H9 (cell line): ENCODE data around the gene DESI2. TPM values are rescaled to one million over a fixed set of nuclear protein-coding genes. Genes with fewer than 3 reads are reported as not detected.

Experiments
- DNase-seq: peaks from one replicate; pipeline ENCODE4 v3.0.0-alpha.2; 2017
- H2AFZ ChIP-seq: one replicate; pipeline ENCODE4 v1.6.1; 2013; ENCODE audit warnings: mild to moderate bottlenecking, low read length, control low read depth, moderate library complexity
- H2AK5ac ChIP-seq: 2 replicates; pipeline ENCODE4 v1.6.1; 2013; ENCODE audit warnings: low read length, control low read depth, mixed read lengths; ENCODE audit not compliant: insufficient read length
- H2BK120ac ChIP-seq: one replicate; pipeline ENCODE4 v1.6.1; 2013; ENCODE audit warnings: low read depth, mild to moderate bottlenecking, low read length, control low read depth, inconsistent platforms; ENCODE audit not compliant: poor library complexity, severe bottlenecking
- H2BK12ac ChIP-seq: 2 replicates; pipeline ENCODE4 v1.6.1; 2013; ENCODE audit warnings: low read length, control low read depth, mixed read lengths, low read depth; ENCODE audit not compliant: insufficient read length
- H2BK15ac ChIP-seq: 2 replicates; pipeline ENCODE4 v1.6.1; 2013; ENCODE audit warnings: low read depth, low read length, control low read depth
- H2BK20ac ChIP-seq: one replicate; pipeline ENCODE4 v1.6.1; 2013; ENCODE audit warnings: low read depth, mild to moderate bottlenecking, low read length, control low read depth, inconsistent platforms; ENCODE audit not compliant: poor library complexity, severe bottlenecking
- H2BK5ac ChIP-seq: 2 replicates; pipeline ENCODE4 v1.6.1; 2013; ENCODE audit warnings: low read length, control low read depth, mixed read lengths; ENCODE audit not compliant: insufficient read length
- H3K14ac ChIP-seq: 2 replicates; pipeline ENCODE4 v1.6.1; 2013; ENCODE audit warnings: low read length, control low read depth; ENCODE audit not compliant: insufficient read depth
- H3K18ac ChIP-seq: 2 replicates; pipeline ENCODE4 v1.6.1; 2013; ENCODE audit warnings: low read depth, mild to moderate bottlenecking, mixed read lengths, low read length, control low read depth; ENCODE audit not compliant: insufficient read length
- H3K23ac ChIP-seq: 2 replicates; pipeline ENCODE4 v1.6.1; 2013; ENCODE audit warnings: low read length, control low read depth, mixed read lengths, low read depth; ENCODE audit not compliant: insufficient read length
- H3K23me2 ChIP-seq: 2 replicates; pipeline ENCODE4 v1.6.1; 2013; ENCODE audit warnings: low read depth, mild to moderate bottlenecking, mixed read lengths, low read length, control low read depth; ENCODE audit not compliant: insufficient read length, poor library complexity, severe bottlenecking
- H3K27ac ChIP-seq: 2 replicates; pipeline ENCODE4 v1.5.1; 2013; ENCODE audit warnings: low read length, control low read depth, mixed read lengths, low read depth; ENCODE audit not compliant: insufficient read length
- H3K27me3 ChIP-seq: 2 replicates; pipeline ENCODE4 v1.6.1; 2013; ENCODE audit warnings: low read length, control low read depth, inconsistent platforms; ENCODE audit not compliant: insufficient read depth
- H3K4ac ChIP-seq: 2 replicates; pipeline ENCODE4 v1.6.1; 2013; ENCODE audit warnings: low read depth, mild to moderate bottlenecking, control low read depth, inconsistent platforms, low read length, moderate library complexity
- H3K4me1 ChIP-seq: 2 replicates; pipeline ENCODE4 v1.6.1; 2013; ENCODE audit warnings: low read length, control low read depth, inconsistent platforms; ENCODE audit not compliant: insufficient read depth
- H3K4me2 ChIP-seq: 2 replicates; pipeline ENCODE4 v1.6.1; 2013; ENCODE audit warnings: low read length, control low read depth, mixed read lengths; ENCODE audit not compliant: insufficient read length, insufficient read depth
- H3K56ac ChIP-seq: 2 replicates; pipeline ENCODE4 v1.6.1; 2013; ENCODE audit warnings: low read depth, mild to moderate bottlenecking, mixed read lengths, low read length, control low read depth; ENCODE audit not compliant: insufficient read length
- H3K79me1 ChIP-seq: 2 replicates; pipeline ENCODE4 v1.6.1; 2013; ENCODE audit warnings: low read depth, mild to moderate bottlenecking, moderate library complexity, low read length, control low read depth, inconsistent platforms; ENCODE audit not compliant: insufficient read depth, poor library complexity, severe bottlenecking
- H3K79me2 ChIP-seq: 2 replicates; pipeline ENCODE4 v1.6.1; 2013; ENCODE audit warnings: low read length, control low read depth, inconsistent platforms; ENCODE audit not compliant: insufficient read depth
- H3K9ac ChIP-seq: 2 replicates; pipeline ENCODE4 v1.6.1; 2013; ENCODE audit warnings: low read length, control low read depth, mixed read lengths; ENCODE audit not compliant: insufficient read length; ENCODE audit errors: extremely low read depth
- H3K9me3 ChIP-seq: one replicate; pipeline ENCODE4 v1.6.1; 2013; ENCODE audit warnings: low read depth, low read length, inconsistent platforms; ENCODE audit not compliant: control insufficient read depth
- H3T11ph ChIP-seq: one replicate; pipeline ENCODE4 v1.6.1; 2013; ENCODE audit warnings: mild to moderate bottlenecking, low read length, control low read depth, inconsistent platforms
- H4K20me1 ChIP-seq: one replicate; pipeline ENCODE4 v1.6.1; 2013; ENCODE audit not compliant: control insufficient read depth, insufficient read length, insufficient read depth
- H4K5ac ChIP-seq: 2 replicates; pipeline ENCODE4 v1.6.1; 2013; ENCODE audit warnings: low read depth, mild to moderate bottlenecking, mixed read lengths, low read length, control low read depth; ENCODE audit not compliant: insufficient read length
- H4K8ac ChIP-seq: replicated peaks from 2 replicates; pipeline ENCODE4 v1.6.1; 2013; ENCODE audit warnings: low read length, control low read depth, mixed read lengths, low read depth; ENCODE audit not compliant: insufficient read length
- H4K91ac ChIP-seq: 2 replicates; pipeline ENCODE4 v1.6.1; 2013; ENCODE audit warnings: low read depth, mild to moderate bottlenecking, moderate library complexity, mixed read lengths, low read length, control low read depth; ENCODE audit not compliant: insufficient read length
- H3K27ac Mint-ChIP-seq, 3 experiments: 2 replicates in 2 of 3; 3 replicates in 1 of 3; pipeline ENCODE4 v1.8.0; 2020 to 2021; ENCODE audit warnings: mixed read lengths in 3 of 3, mild to moderate bottlenecking in 1 of 3, moderate library complexity in 1 of 3
- H3K27me3 Mint-ChIP-seq: 2 replicates; pipeline ENCODE4 v1.8.0; 2021; ENCODE audit warnings: low read depth, mild to moderate bottlenecking, moderate library complexity, mixed read lengths
- H3K36me3 Mint-ChIP-seq, 3 experiments: 2 replicates in 2 of 3; 3 replicates in 1 of 3; pipeline ENCODE4 v1.8.0; 2020 to 2021; ENCODE audit warnings: low read depth in 3 of 3, mixed read lengths in 3 of 3; ENCODE audit not compliant: insufficient read depth in 1 of 3
- H3K4me1 Mint-ChIP-seq, 2 experiments: 2 replicates each; pipeline ENCODE4 v1.8.0; 2020; ENCODE audit warnings: mixed read lengths in 2 of 2
- H3K4me3 Mint-ChIP-seq, 2 experiments: 2 replicates in 1 of 2; 3 replicates in 1 of 2; pipeline ENCODE4 v1.8.0; 2020 to 2021; ENCODE audit warnings: mild to moderate bottlenecking in 2 of 2, mixed read lengths in 2 of 2, moderate library complexity in 1 of 2
- H3K9me3 Mint-ChIP-seq, 2 experiments: 2 replicates in 1 of 2; 3 replicates in 1 of 2; pipeline ENCODE4 v1.8.0; 2020; ENCODE audit warnings: mild to moderate bottlenecking in 2 of 2, mixed read lengths in 2 of 2, moderate library complexity in 1 of 2
- CTCF ChIP-seq: fragments of 200-600 bp; sonication (generic); conservative IDR thresholded peaks from 3 replicates; pipeline ENCODE4 v1.8.0; 2021; ENCODE audit warnings: antibody characterized with exemption, mild to moderate bottlenecking
- whole genome bisulfite sequencing: extraction: QIAGEN DNeasy Blood & Tissue Kit; methylation state at CpG from one replicate; pipeline ENCODE4 v1.1.7; 2013; ENCODE audit warnings: missing lambda C conversion rate, low lambda C conversion rate, mixed read lengths; ENCODE audit not compliant: insufficient read length; ENCODE audit errors: extremely low coverage; 5-methylcytosine and 5-hydroxymethylcytosine counted together
- total RNA-seq: library from RNA; stranded (reverse); gene quantifications from 2 replicates; pipeline ENCODE4 v1.2.1, GENCODE V29; 2021

DESI2 gene
- total RNA-seq, 1 experiment from 2014 or later, result 89.9 TPM

- Histone ChIP-seq H4K5ac (no peak overlapping the region), H3T11ph (no peak overlapping the region), H4K91ac (no peak overlapping the region), H3K14ac (no peak overlapping the region), H3K23ac (no peak overlapping the region), H2BK12ac (no peak overlapping the region), H3K79me2 (peaks cover 13% of the 10 kb centered on the region; the same call in 1 of the 2 replicates), H2BK5ac (no peak overlapping the region), H3K4ac (no peak overlapping the region), H2BK120ac (no peak overlapping the region), H3K4me1 (no peaks in the 10 kb centered on the region), H3K9ac (no peak overlapping the region), H2AK5ac (no peak overlapping the region), H3K27me3 (no peaks in the 10 kb centered on the region), H4K20me1 (no peaks in the 10 kb centered on the region), H2BK15ac (no peak overlapping the region), H3K56ac (no peak overlapping the region), H2BK20ac (no peak overlapping the region), H3K18ac (no peak overlapping the region), H3K23me2 (no peaks in the 10 kb centered on the region), H3K9me3 (no peaks in the 10 kb centered on the region), H4K8ac (no peak overlapping the region), H2AFZ (no peak overlapping the region), H3K27ac (no peak overlapping the region), H3K4me2 (no peak overlapping the region), H3K79me1 (peaks cover under 1% of the 10 kb centered on the region)
- peaks cover 0 to 4% of the 10 kb centered on the region in 2 experiments; a peak in 2 of 5 replicates for H3K9me3 Mint-ChIP-seq
- WGBS, result no CpG with 5 or more reads among the region's 3 CpGs
- H3K4me1 Mint-ChIP-seq, result peaks cover 6 to 7% of the 10 kb centered on the region in 2 experiments
- no peak overlapping the region; a peak in 2 of 7 replicates for H3K27ac Mint-ChIP-seq
- H3K36me3 Mint-ChIP-seq, result peaks cover 16 to 25% (median 18%) of the 10 kb centered on the region in 3 experiments
- TF ChIP-seq CTCF, result no peak
- DNase-seq, result no peak
- no peak overlapping the region for H3K4me3 Mint-ChIP-seq
- no peaks in the 10 kb centered on the region for H3K27me3 Mint-ChIP-seq
Measured at GRCh38 chr1:244664353-244664752, 11.4 kb downstream of the DESI2 start.
